ENCODE measurements around the gene OR6K6.

Gene OR6K6

GRCh38 chr1:158801396-158801795, 46.9 kb downstream of the OR6K6 start:
- no peak for DNase-seq (ENCODE audit: low spot score)

GRCh38 chr1:158803678-158804077, 49.2 kb downstream of the OR6K6 start:
- DNase-seq (ENCODE audit: low spot score): no peak
